GM23338 (cell line): Measurements from ENCODE around the gene RGS7. TPM values are rescaled to one million over a fixed set of nuclear protein-coding genes. Genes with fewer than 3 reads are reported as not detected.

Experiments used
- ATAC-seq: fragments of 200-7000 bp; cut with Tn5 transposase; 3 replicates; pipeline ENCODE4 v1.9.1; 2020
- DNase-seq: peaks from one replicate; pipeline ENCODE4 v3.0.0-alpha.2; 2015; ENCODE audit warnings: low spot score
- H2AFZ ChIP-seq: fragments of 200-600 bp; sonication (generic); 2 replicates; pipeline ENCODE4 v1.8.0; 2016; ENCODE audit warnings: antibody characterized with exemption, mild to moderate bottlenecking, moderate library complexity
- H3F3A ChIP-seq: fragments of 200-600 bp; sonication (generic); replicated peaks from 2 replicates; pipeline ENCODE4 v1.8.0; 2017; ENCODE audit warnings: antibody characterized with exemption, mixed run types, low read depth
- H3K27ac ChIP-seq: fragments of 200-600 bp; sonication (generic); 2 replicates; pipeline ENCODE4 v1.6.1; 2016; ENCODE audit warnings: low read depth
- H3K27me3 ChIP-seq: fragments of 200-600 bp; sonication (generic); 2 replicates; pipeline ENCODE4 v1.8.0; 2016; ENCODE audit warnings: mild to moderate bottlenecking, mixed run types, moderate library complexity; ENCODE audit not compliant: insufficient read depth
- H3K36me3 ChIP-seq: fragments of 200-600 bp; sonication (generic); 2 replicates; pipeline ENCODE4 v1.8.0; 2016; ENCODE audit warnings: mild to moderate bottlenecking; ENCODE audit not compliant: insufficient read depth
- H3K4me1 ChIP-seq: fragments of 200-600 bp; sonication (generic); 2 replicates; pipeline ENCODE4 v1.8.0; 2016; ENCODE audit warnings: mild to moderate bottlenecking, moderate library complexity; ENCODE audit not compliant: insufficient read depth
- H3K4me2 ChIP-seq: fragments of 200-600 bp; sonication (generic); 2 replicates; pipeline ENCODE4 v1.7.1; 2017; ENCODE audit warnings: mixed run types
- H3K4me3 ChIP-seq: fragments of 200-600 bp; sonication (generic); 2 replicates; pipeline ENCODE4 v1.6.1; 2016; ENCODE audit warnings: mixed run types
- H3K79me2 ChIP-seq: fragments of 200-600 bp; sonication (generic); replicated peaks from 2 replicates; pipeline ENCODE4 v1.8.0; 2017; ENCODE audit warnings: mild to moderate bottlenecking; ENCODE audit not compliant: insufficient read depth
- H3K9me2 ChIP-seq: fragments of 200-600 bp; sonication (generic); 2 replicates; pipeline ENCODE4 v1.8.0; 2017; ENCODE audit not compliant: insufficient read depth
- H4K20me1 ChIP-seq: fragments of 200-600 bp; sonication (generic); replicated peaks from 2 replicates; pipeline ENCODE4 v1.8.0; 2017; ENCODE audit warnings: mild to moderate bottlenecking; ENCODE audit not compliant: insufficient read depth
- H3K27ac Mint-ChIP-seq: 2 replicates; pipeline ENCODE4 v1.8.0; 2020; ENCODE audit warnings: inconsistent platforms, mild to moderate bottlenecking, moderate library complexity, mixed read lengths
- H3K27me3 Mint-ChIP-seq: 3 replicates; pipeline ENCODE4 v1.8.0; 2022; ENCODE audit warnings: low read depth, mild to moderate bottlenecking, moderate library complexity, mixed read lengths, inconsistent platforms; ENCODE audit not compliant: insufficient read depth, poor library complexity
- H3K36me3 Mint-ChIP-seq: 3 replicates; pipeline ENCODE4 v1.8.0; 2021; ENCODE audit warnings: low read depth, mild to moderate bottlenecking, inconsistent platforms, moderate library complexity, mixed read lengths
- H3K4me1 Mint-ChIP-seq: 3 replicates; pipeline ENCODE4 v1.8.0; 2020; ENCODE audit warnings: mild to moderate bottlenecking, inconsistent platforms, mixed read lengths
- H3K4me3 Mint-ChIP-seq: 3 replicates; pipeline ENCODE4 v1.8.0; 2021; ENCODE audit warnings: moderate library complexity, mild to moderate bottlenecking, inconsistent platforms, mixed read lengths
- H3K9me3 Mint-ChIP-seq: 3 replicates; pipeline ENCODE4 v1.8.0; 2020; ENCODE audit warnings: moderate library complexity, mild to moderate bottlenecking, inconsistent platforms, mixed read lengths
- CREB1 ChIP-seq: fragments of 250-450 bp; sonication (Bioruptor Pico); IDR thresholded peaks from 2 replicates; pipeline ENCODE4 v1.5.0; 2020; ENCODE audit warnings: low read depth, mild to moderate bottlenecking, moderate library complexity
- EZH2 ChIP-seq: fragments of 200-600 bp; sonication (generic); IDR thresholded peaks from one replicate; pipeline ENCODE4 v1.8.0; 2017; ENCODE audit warnings: antibody characterized with exemption, mild to moderate bottlenecking, low read depth; ENCODE audit not compliant: unreplicated experiment
- EZH2phosphoT487 ChIP-seq: fragments of 200-600 bp; sonication (generic); IDR thresholded peaks from one replicate; pipeline ENCODE4 v1.8.1; 2018; ENCODE audit warnings: antibody characterized with exemption; ENCODE audit not compliant: unreplicated experiment
- JUNB ChIP-seq: IDR thresholded peaks from one replicate; pipeline ENCODE4 v1.6.1; 2016; ENCODE audit warnings: antibody characterized with exemption; ENCODE audit not compliant: unreplicated experiment
- NANOG ChIP-seq: IDR thresholded peaks from 2 replicates; pipeline ENCODE4 v1.6.1; 2016; ENCODE audit warnings: antibody characterized with exemption, borderline replicate concordance
- POLR2AphosphoS5 ChIP-seq: IDR thresholded peaks from 2 replicates; pipeline ENCODE4 v1.6.1; 2016; ENCODE audit warnings: antibody characterized with exemption, low read depth
- STAT1 ChIP-seq: IDR thresholded peaks from one replicate; pipeline ENCODE4 v1.6.1; 2016; ENCODE audit warnings: antibody characterized with exemption; ENCODE audit not compliant: unreplicated experiment
- ZNF114 ChIP-seq: fragments of 250-450 bp; sonication (Bioruptor Pico); IDR thresholded peaks from 2 replicates; pipeline ENCODE4 v1.5.0; 2020; ENCODE audit warnings: mild to moderate bottlenecking, moderate library complexity
- ZNF331 ChIP-seq: fragments of 250-450 bp; sonication (Bioruptor Pico); IDR thresholded peaks from 2 replicates; pipeline ENCODE4 v1.5.0; 2020; ENCODE audit warnings: low read depth, mild to moderate bottlenecking, moderate library complexity
- polyA plus RNA-seq: library from polyadenylated mRNA; unstranded; fragments of >200 nt; fragmentation: Nextera tagmentation; extraction: Ambion mirVana; gene quantifications from 2 replicates; pipeline ENCODE4 v1.2.1, GENCODE V29; 2016
- total RNA-seq: library from RNA; depleted of rRNA; stranded (reverse); fragments of >200 nt; shearing (Covaris generic); gene quantifications from 2 replicates; pipeline ENCODE4 v1.2.3, GENCODE V29; 2014
- TF ChIP-seq, protein P1 (sequence below): IDR thresholded peaks from 2 replicates; pipeline ENCODE4 v1.6.1; 2016; ENCODE audit warnings: antibody characterized with exemption
- TF ChIP-seq, protein P2 (sequence below), 2 experiments: fragments of 200-600 bp in 1 of 2; sonication (generic) in 1 of 2; conservative IDR thresholded peaks; 2 replicates each; pipeline versions ENCODE4 v1.5.1 to v1.6.1; 2016 to 2017; ENCODE audit warnings: antibody characterized with exemption in 2 of 2, low read depth in 2 of 2, mild to moderate bottlenecking in 2 of 2, moderate library complexity in 1 of 2
- TF ChIP-seq, protein P3 (sequence below): fragments of 250-450 bp; sonication (Bioruptor Pico); IDR thresholded peaks from 2 replicates; pipeline ENCODE4 v1.5.0; 2020; ENCODE audit warnings: mild to moderate bottlenecking, moderate library complexity
- TF ChIP-seq, protein P4 (sequence below): IDR thresholded peaks from one replicate; pipeline ENCODE4 v1.6.1; 2018; ENCODE audit warnings: antibody characterized with exemption; ENCODE audit not compliant: unreplicated experiment

The RGS7 gene
- total and polyA plus RNA-seq, 2 experiments from 2014 or later = 2.0 to 2.2 TPM

DNA sequence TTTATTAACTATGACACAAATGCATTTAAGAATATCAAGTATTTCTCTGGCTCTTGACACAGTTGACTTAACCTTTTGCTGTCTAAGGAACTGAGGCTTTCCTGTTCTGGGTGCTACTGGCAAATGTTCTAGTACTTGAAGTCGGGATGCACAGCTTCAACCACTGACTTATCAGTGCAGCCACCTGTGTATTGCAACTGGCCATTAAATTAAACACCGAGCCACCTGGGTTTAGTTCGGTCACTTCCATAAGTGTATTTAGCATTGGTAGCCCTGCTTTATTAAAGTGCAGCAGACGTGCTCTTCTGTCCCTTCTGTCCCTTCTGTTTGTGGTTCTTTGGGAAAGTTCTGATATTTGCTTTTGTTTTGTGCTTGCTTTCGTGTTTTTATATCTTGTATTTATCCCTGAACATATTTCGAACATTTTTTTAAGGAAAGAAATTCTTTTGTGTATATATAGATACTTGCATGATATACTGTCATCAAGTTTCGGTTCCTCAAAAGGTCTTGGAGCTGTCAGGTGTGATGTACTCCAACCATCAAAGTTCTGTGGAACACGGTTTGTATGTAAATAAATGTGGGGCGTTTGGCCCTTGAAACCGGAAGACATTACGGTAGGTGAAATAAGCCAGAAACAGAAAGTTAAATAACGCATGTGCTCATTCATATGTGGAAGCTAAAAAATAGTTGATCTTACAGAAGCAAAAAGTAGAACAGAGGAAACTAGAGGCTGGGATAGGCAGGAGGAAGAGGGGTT is 447.1 kb downstream of the RGS7 start:
- DNase-seq = no peak
- TF ChIP-seq ZNF331 (CRISPR knock-in tag) = no peak
- no peak for TF ChIP-seq EZH2
- TF ChIP-seq CREB1 = no peak
- TF ChIP-seq, protein P1, sequence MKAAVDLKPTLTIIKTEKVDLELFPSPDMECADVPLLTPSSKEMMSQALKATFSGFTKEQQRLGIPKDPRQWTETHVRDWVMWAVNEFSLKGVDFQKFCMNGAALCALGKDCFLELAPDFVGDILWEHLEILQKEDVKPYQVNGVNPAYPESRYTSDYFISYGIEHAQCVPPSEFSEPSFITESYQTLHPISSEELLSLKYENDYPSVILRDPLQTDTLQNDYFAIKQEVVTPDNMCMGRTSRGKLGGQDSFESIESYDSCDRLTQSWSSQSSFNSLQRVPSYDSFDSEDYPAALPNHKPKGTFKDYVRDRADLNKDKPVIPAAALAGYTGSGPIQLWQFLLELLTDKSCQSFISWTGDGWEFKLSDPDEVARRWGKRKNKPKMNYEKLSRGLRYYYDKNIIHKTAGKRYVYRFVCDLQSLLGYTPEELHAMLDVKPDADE = no peak
- no peak for TF ChIP-seq NANOG
- TF ChIP-seq, protein P2, sequence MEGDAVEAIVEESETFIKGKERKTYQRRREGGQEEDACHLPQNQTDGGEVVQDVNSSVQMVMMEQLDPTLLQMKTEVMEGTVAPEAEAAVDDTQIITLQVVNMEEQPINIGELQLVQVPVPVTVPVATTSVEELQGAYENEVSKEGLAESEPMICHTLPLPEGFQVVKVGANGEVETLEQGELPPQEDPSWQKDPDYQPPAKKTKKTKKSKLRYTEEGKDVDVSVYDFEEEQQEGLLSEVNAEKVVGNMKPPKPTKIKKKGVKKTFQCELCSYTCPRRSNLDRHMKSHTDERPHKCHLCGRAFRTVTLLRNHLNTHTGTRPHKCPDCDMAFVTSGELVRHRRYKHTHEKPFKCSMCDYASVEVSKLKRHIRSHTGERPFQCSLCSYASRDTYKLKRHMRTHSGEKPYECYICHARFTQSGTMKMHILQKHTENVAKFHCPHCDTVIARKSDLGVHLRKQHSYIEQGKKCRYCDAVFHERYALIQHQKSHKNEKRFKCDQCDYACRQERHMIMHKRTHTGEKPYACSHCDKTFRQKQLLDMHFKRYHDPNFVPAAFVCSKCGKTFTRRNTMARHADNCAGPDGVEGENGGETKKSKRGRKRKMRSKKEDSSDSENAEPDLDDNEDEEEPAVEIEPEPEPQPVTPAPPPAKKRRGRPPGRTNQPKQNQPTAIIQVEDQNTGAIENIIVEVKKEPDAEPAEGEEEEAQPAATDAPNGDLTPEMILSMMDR (conservative IDR thresholded peaks at IDR 0.05; ENCODE audit: low read depth in 2 of 2) = no peak
- TF ChIP-seq, protein P3, sequence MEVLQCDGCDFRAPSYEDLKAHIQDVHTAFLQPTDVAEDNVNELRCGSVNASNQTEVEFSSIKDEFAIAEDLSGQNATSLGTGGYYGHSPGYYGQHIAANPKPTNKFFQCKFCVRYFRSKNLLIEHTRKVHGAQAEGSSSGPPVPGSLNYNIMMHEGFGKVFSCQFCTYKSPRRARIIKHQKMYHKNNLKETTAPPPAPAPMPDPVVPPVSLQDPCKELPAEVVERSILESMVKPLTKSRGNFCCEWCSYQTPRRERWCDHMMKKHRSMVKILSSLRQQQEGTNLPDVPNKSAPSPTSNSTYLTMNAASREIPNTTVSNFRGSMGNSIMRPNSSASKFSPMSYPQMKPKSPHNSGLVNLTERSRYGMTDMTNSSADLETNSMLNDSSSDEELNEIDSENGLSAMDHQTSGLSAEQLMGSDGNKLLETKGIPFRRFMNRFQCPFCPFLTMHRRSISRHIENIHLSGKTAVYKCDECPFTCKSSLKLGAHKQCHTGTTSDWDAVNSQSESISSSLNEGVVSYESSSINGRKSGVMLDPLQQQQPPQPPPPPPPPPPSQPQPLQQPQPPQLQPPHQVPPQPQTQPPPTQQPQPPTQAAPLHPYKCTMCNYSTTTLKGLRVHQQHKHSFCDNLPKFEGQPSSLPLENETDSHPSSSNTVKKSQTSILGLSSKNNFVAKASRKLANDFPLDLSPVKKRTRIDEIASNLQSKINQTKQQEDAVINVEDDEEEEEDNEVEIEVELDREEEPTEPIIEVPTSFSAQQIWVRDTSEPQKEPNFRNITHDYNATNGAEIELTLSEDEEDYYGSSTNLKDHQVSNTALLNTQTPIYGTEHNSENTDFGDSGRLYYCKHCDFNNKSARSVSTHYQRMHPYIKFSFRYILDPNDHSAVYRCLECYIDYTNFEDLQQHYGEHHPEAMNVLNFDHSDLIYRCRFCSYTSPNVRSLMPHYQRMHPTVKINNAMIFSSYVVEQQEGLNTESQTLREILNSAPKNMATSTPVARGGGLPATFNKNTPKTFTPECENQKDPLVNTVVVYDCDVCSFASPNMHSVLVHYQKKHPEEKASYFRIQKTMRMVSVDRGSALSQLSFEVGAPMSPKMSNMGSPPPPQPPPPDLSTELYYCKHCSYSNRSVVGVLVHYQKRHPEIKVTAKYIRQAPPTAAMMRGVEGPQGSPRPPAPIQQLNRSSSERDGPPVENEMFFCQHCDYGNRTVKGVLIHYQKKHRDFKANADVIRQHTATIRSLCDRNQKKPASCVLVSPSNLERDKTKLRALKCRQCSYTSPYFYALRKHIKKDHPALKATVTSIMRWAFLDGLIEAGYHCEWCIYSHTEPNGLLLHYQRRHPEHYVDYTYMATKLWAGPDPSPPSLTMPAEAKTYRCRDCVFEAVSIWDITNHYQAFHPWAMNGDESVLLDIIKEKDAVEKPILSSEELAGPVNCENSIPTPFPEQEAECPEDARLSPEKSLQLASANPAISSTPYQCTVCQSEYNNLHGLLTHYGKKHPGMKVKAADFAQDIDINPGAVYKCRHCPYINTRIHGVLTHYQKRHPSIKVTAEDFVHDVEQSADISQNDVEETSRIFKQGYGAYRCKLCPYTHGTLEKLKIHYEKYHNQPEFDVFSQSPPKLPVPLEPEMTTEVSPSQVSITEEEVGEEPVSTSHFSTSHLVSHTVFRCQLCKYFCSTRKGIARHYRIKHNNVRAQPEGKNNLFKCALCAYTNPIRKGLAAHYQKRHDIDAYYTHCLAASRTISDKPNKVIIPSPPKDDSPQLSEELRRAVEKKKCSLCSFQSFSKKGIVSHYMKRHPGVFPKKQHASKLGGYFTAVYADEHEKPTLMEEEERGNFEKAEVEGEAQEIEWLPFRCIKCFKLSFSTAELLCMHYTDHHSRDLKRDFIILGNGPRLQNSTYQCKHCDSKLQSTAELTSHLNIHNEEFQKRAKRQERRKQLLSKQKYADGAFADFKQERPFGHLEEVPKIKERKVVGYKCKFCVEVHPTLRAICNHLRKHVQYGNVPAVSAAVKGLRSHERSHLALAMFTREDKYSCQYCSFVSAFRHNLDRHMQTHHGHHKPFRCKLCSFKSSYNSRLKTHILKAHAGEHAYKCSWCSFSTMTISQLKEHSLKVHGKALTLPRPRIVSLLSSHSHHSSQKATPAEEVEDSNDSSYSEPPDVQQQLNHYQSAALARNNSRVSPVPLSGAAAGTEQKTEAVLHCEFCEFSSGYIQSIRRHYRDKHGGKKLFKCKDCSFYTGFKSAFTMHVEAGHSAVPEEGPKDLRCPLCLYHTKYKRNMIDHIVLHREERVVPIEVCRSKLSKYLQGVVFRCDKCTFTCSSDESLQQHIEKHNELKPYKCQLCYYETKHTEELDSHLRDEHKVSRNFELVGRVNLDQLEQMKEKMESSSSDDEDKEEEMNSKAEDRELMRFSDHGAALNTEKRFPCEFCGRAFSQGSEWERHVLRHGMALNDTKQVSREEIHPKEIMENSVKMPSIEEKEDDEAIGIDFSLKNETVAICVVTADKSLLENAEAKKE (CRISPR knock-in tag) = no peak
- no peak for TF ChIP-seq ZNF114 (CRISPR knock-in tag)
- TF ChIP-seq EZH2phosphoT487 = no peak
- TF ChIP-seq, protein P4, sequence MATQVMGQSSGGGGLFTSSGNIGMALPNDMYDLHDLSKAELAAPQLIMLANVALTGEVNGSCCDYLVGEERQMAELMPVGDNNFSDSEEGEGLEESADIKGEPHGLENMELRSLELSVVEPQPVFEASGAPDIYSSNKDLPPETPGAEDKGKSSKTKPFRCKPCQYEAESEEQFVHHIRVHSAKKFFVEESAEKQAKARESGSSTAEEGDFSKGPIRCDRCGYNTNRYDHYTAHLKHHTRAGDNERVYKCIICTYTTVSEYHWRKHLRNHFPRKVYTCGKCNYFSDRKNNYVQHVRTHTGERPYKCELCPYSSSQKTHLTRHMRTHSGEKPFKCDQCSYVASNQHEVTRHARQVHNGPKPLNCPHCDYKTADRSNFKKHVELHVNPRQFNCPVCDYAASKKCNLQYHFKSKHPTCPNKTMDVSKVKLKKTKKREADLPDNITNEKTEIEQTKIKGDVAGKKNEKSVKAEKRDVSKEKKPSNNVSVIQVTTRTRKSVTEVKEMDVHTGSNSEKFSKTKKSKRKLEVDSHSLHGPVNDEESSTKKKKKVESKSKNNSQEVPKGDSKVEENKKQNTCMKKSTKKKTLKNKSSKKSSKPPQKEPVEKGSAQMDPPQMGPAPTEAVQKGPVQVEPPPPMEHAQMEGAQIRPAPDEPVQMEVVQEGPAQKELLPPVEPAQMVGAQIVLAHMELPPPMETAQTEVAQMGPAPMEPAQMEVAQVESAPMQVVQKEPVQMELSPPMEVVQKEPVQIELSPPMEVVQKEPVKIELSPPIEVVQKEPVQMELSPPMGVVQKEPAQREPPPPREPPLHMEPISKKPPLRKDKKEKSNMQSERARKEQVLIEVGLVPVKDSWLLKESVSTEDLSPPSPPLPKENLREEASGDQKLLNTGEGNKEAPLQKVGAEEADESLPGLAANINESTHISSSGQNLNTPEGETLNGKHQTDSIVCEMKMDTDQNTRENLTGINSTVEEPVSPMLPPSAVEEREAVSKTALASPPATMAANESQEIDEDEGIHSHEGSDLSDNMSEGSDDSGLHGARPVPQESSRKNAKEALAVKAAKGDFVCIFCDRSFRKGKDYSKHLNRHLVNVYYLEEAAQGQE = no peak
- TF ChIP-seq JUNB = no peak
- TF ChIP-seq STAT1 = no peak
- TF ChIP-seq POLR2AphosphoS5 = no peak
- ATAC-seq = no peak
- Histone ChIP-seq H3F3A (no peaks in the 10 kb centered on the region), H3K27ac (no peak overlapping the region), H3K27me3 (no peaks in the 10 kb centered on the region), H3K4me1 (0 out of 2 replicates have a peak, but pooled peaks cover 3% of the 10 kb centered on the region), H3K4me2 (no peak overlapping the region), H3K4me3 (no peak overlapping the region), H3K9me2 (no peaks in the 10 kb centered on the region), H3K36me3 (no peaks in the 10 kb centered on the region), H4K20me1 (no peaks in the 10 kb centered on the region), H3K79me2 (no peaks in the 10 kb centered on the region), H2AFZ (no peak overlapping the region)
- no peak overlapping the region for H3K27ac Mint-ChIP-seq
- H3K27me3 Mint-ChIP-seq = no peaks in the 10 kb centered on the region
- H3K36me3 Mint-ChIP-seq = no peaks in the 10 kb centered on the region
- no peak overlapping the region for H3K4me3 Mint-ChIP-seq
- peaks cover 10% of the 10 kb centered on the region; the same call in 2 of the 3 replicates for H3K4me1 Mint-ChIP-seq
- no peaks in the 10 kb centered on the region for H3K9me3 Mint-ChIP-seq
